ENCODE measurements around the gene MRPL18. TPM values are rescaled to one million over a fixed set of nuclear protein-coding genes. Genes with fewer than 3 reads are reported as not detected.
A peak's percentile ranks its signal among the peaks of the same experiment; 100 is the strongest.

MRPL18 gene
- total and polyA plus RNA-seq, 2 of the 8 experiments (the other 6 are each of a cell fraction or from before 2014, with no cell fraction given): 58.7 to 79.8 TPM

DNA sequence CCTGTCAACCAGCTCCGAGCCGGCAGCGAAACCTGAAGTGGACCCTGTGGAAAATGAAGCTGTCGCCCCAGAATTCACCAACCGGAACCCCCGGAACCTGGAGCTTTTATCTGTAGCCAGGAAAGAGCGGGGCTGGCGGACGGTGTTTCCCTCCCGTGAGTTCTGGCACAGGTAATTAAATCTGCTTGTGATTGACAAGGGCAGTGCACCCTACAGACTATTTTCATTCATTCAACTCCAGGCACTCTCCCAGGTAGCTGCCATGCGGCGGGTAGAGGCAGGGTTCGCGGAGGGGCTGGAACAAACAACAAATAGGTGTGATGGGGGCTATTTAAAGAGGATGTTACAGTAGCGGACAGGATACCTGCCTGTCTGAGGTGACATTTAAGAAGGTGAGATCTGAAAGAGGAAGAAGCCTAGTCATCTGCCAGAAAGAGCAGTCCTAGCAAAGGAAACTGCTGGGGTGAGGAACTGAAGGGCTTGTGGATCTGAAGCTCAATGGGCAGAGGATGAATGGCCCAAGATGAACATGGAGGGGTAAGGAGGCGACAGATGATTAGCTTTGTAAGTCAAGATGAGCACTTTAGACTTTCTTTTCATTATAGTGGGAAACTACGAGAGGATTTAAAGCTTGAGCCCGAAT lies 810 bp downstream of the MRPL18 start:
- peak overlapping the region; percentile 96; the same call in 1 of the 2 replicates for H2BK5ac ChIP-seq (ENCODE audit: low read depth, low read length)
- H3K9ac ChIP-seq (replicated peaks in 1 of 4; ENCODE audit: extremely low read depth in 1 of 4, low read depth in 3 of 4, low read length in 3 of 4): peak overlapping the region; percentile 90 to 98 (median 96)
- peak overlapping the region; percentile 90; the same call in 1 of the 2 replicates for H3K27ac ChIP-seq (ENCODE audit: low read depth, low read length)
- peaks cover 4 to 6% of the 10 kb centered on the region in 2 experiments for H4K20me1 ChIP-seq (replicated peaks in 1 of 2; ENCODE audit: control insufficient read depth in 1 of 2, insufficient read depth in 2 of 2, low read length in 2 of 2)
- no peak overlapping the region for H3K18ac ChIP-seq (ENCODE audit: extremely low read depth, low read length)
- TF ChIP-seq, protein P1, sequence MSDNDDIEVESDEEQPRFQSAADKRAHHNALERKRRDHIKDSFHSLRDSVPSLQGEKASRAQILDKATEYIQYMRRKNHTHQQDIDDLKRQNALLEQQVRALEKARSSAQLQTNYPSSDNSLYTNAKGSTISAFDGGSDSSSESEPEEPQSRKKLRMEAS (IDR thresholded peaks at IDR 0.05): peak; percentile 12; the same call in 1 of the 2 replicates
- no peak for TF ChIP-seq YY1 (IDR thresholded peaks at IDR 0.05; ENCODE audit: low read depth, low read length)
- no peak for TF ChIP-seq ATF3 (IDR thresholded peaks at IDR 0.05; ENCODE audit: insufficient read depth, low read depth, low read length)
- no peak for TF ChIP-seq RAD21 (IDR thresholded peaks at IDR 0.05 in 1 of 2, conservative IDR thresholded peaks at IDR 0.05 in 1 of 2; ENCODE audit: low read depth in 2 of 2, low read length in 2 of 2)
- TF ChIP-seq TCF12 (IDR thresholded peaks at IDR 0.05; ENCODE audit: low read depth, low read length): no peak
- H3K36me3 ChIP-seq (ENCODE audit: control insufficient read depth in 2 of 4, insufficient read depth in 4 of 4, low read length in 3 of 4): peaks cover 3 to 51% (median 15%) of the 10 kb centered on the region in 4 experiments
- peaks cover 0 to 12% (median 7%) of the 10 kb centered on the region in 4 experiments; a peak in 4 of 7 replicates for H3K4me1 ChIP-seq (replicated peaks in 1 of 4; ENCODE audit: control insufficient read depth in 3 of 4, insufficient read depth in 4 of 4, low read length in 3 of 4)
- peaks cover 7% of the 10 kb centered on the region for H3K23me2 ChIP-seq (ENCODE audit: low read depth, low read length)
- no peak overlapping the region for H3K14ac ChIP-seq (ENCODE audit: insufficient read length)
- peak overlapping the region; percentile 57 for H3K4ac ChIP-seq (replicated peaks; ENCODE audit: insufficient read length, low read depth, low read length)
- no peak overlapping the region for H2BK12ac ChIP-seq (ENCODE audit: low read depth, low read length)
- WGBS, 2 experiments (ENCODE audit: extremely low coverage in 1 of 2, insufficient coverage in 1 of 2, insufficient read length in 1 of 2, insufficient replicate concordance in 2 of 2, low coverage in 1 of 2, low lambda C conversion rate in 2 of 2, missing lambda C conversion rate in 1 of 2): 20% methylated on average over 17 of the region's 18 CpGs; no CpG with 5 or more reads in 1 of the 2 experiments
- H2AK5ac ChIP-seq (ENCODE audit: low read depth, low read length): no peak overlapping the region
- no peak overlapping the region for H4K5ac ChIP-seq (ENCODE audit: insufficient read length, low read depth, low read length)
- FAIRE-seq (no peak), DNase-seq (ENCODE audit: low read depth in 1 of 2, low spot score in 2 of 2) (no peak)
- no peak overlapping the region for H2AFZ ChIP-seq (ENCODE audit: low read length)
- no peaks in the 10 kb centered on the region for H3K27me3 ChIP-seq (replicated peaks in 1 of 4; ENCODE audit: control insufficient read depth in 3 of 4, extremely low read depth in 1 of 4, insufficient read depth in 3 of 4, low read length in 3 of 4)
- H2BK120ac ChIP-seq (replicated peaks; ENCODE audit: low read depth, low read length): no peak overlapping the region
- no peak overlapping the region for H3K23ac ChIP-seq (ENCODE audit: insufficient read length)
- peak overlapping the region; percentile 81 to 99 for H3K4me2 ChIP-seq (ENCODE audit: insufficient read depth in 1 of 2, low read depth in 2 of 2, low read length in 2 of 2)
- H3K9me3 ChIP-seq (ENCODE audit: insufficient read depth in 2 of 2, low read depth in 1 of 2, low read length in 1 of 2): no peaks in the 10 kb centered on the region
- H2BK20ac ChIP-seq (ENCODE audit: low read length): no peak overlapping the region
- no peak overlapping the region for H4K91ac ChIP-seq (replicated peaks; ENCODE audit: insufficient read length, low read length)
- no peak overlapping the region for H3K56ac ChIP-seq (replicated peaks; ENCODE audit: insufficient read length, low read depth, low read length)
- CTCF ChIA-PET (ENCODE audit: partially characterized antibody): interaction anchor here (0.7 to 2.3 kb wide), 7 partner anchors 32 to 675 kb away, joined by 3 to 11 read pairs (median 3); no protein-coding TSS in a partner anchor
- no peak overlapping the region for H2BK15ac ChIP-seq (ENCODE audit: low read length)
- POLR2A ChIA-PET (ENCODE audit: partially characterized antibody): interaction anchor here (0.6 to 5.3 kb wide), 23 partner anchors 10 to 178 kb away, joined by 3 to 80 read pairs (median 6); partner anchors contain the start of genes ACAT2, IGF2R, PNLDC1 and SOD2
- H3K4me3 ChIP-seq (ENCODE audit: extremely low read depth in 1 of 4, insufficient read depth in 2 of 4, low read depth in 3 of 4, low read length in 4 of 4): peak overlapping the region; percentile 78 to 94 (median 90)
- H4K8ac ChIP-seq (ENCODE audit: extremely low read depth, insufficient read depth, low read length): no peak overlapping the region
- peaks cover 20 to 71% of the 10 kb centered on the region in 2 experiments for H3K79me2 ChIP-seq (ENCODE audit: control insufficient read depth in 1 of 2, insufficient read depth in 2 of 2, low read length in 2 of 2)
- no peaks in the 10 kb centered on the region; the same call in 1 of the 2 replicates for H3K79me1 ChIP-seq (ENCODE audit: low read depth, low read length)

Measured in H1 (cell line).